PC-9 (cell line): ENCODE results near the gene CD72.

Experiments
- EZH2 ChIP-seq: fragments of 200-600 bp; sonication (generic); IDR thresholded peaks from 2 replicates; pipeline ENCODE4 v1.8.0; 2017; ENCODE audit warnings: antibody characterized with exemption, low read depth
- TF ChIP-seq, protein P1 (sequence below): fragments of 200-600 bp; sonication (generic); conservative IDR thresholded peaks from 2 replicates; pipeline ENCODE4 v1.6.1; 2017; ENCODE audit warnings: mixed run types, antibody characterized with exemption, mild to moderate bottlenecking, moderate library complexity

DNA sequence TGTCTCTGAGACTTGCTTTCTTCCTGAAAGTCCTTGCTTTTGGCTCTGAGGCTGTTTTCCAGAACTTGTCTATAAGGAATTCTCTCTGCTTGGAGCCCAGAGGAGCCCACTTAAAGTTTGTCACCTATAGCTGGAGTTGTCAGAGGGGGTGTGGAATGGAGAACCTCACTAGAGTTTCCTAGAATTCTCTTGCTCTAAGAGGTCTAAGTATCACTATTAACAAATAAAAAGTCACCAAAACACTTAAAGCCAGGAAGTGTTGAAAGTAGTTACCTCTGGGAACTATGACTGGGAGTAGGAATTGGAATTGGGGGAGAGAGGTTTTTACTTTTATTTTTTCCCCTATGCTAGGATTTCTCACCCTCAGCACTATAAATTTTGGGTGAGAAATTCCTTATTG is 17.5 kb upstream of the CD72 start:
- TF ChIP-seq, protein P1, sequence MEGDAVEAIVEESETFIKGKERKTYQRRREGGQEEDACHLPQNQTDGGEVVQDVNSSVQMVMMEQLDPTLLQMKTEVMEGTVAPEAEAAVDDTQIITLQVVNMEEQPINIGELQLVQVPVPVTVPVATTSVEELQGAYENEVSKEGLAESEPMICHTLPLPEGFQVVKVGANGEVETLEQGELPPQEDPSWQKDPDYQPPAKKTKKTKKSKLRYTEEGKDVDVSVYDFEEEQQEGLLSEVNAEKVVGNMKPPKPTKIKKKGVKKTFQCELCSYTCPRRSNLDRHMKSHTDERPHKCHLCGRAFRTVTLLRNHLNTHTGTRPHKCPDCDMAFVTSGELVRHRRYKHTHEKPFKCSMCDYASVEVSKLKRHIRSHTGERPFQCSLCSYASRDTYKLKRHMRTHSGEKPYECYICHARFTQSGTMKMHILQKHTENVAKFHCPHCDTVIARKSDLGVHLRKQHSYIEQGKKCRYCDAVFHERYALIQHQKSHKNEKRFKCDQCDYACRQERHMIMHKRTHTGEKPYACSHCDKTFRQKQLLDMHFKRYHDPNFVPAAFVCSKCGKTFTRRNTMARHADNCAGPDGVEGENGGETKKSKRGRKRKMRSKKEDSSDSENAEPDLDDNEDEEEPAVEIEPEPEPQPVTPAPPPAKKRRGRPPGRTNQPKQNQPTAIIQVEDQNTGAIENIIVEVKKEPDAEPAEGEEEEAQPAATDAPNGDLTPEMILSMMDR, result no peak
- TF ChIP-seq EZH2, result no peak
